ENCODE data around the gene RBPMS2.

GRCh38 chr15:64806509-64806908, 31.1 kb upstream of the RBPMS2 start:
- TF ChIP-seq CTCF (IDR thresholded peaks at IDR 0.05): no peak
- TF ChIP-seq POLR2A (IDR thresholded peaks at IDR 0.05): no peak
